Glomerular endothelial cell (primary cell): ENCODE data around the gene ARRDC3. TPM values are rescaled to one million over a fixed set of nuclear protein-coding genes. Genes with fewer than 3 reads are reported as not detected.
"Not testable (repeated sequence)": the region's sequence is repeated elsewhere in the genome, so short reads cannot be mapped to it uniquely, and the experiment has no call there.

Experiments used
- DNase-seq: peaks from one replicate; pipeline ENCODE4 v3.0.0-alpha.2; 2011; ENCODE audit warnings: low read depth, low spot score; ENCODE audit errors: extremely low read depth
- total RNA-seq: library from RNA; depleted of rRNA; stranded (reverse); fragments of >200 nt; gene quantifications from 2 replicates; pipeline ENCODE4 v1.2.3, GENCODE V29; 2015

Gene ARRDC3
- total RNA-seq, 1 donor from 2014 or later, result 40.4 TPM

- no peak for DNase-seq
Observed at GRCh38 chr5:91361055-91361701, 21.9 kb downstream of the ARRDC3 start.

DNA sequence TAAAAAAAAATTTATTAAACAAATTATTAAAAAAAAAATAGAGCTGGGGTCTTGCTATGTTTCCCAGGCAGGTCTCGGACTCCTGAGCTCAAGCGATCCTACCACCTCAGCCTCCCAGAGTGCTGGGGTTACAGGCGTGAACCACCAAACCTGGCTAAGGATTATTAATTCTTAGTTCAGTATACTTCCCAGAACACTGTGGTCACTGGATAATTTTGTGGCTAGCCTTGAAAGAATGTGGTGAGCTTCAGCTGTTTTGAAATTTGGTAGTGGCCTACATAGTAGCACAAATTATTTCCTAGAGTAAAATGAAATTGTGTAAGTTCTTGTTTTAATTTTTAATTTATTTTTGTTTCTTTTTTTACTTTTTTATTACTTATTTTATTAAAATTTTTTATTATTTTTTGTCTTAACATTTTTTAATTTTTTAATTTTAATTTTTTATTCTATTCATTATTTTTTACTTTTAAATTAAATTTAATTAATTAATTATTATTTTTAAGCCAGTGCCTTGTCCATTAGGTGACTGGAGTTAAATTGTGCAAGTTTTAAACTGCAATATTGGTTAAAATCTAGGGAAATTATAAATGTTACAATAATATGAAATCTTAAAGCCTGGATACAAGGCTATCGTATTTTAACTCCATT is 23.0 kb downstream of the ARRDC3 start:
- DNase-seq, result no peak

GRCh38 chr5:91357806-91358205 is 25.3 kb downstream of the ARRDC3 start:
- no peak for DNase-seq

GRCh38 chr5:91357012-91357634 is 26.0 kb downstream of the ARRDC3 start:
- DNase-seq, result no peak

- not testable (repeated sequence) for DNase-seq
Observed at GRCh38 chr5:91354867-91355266, 28.2 kb downstream of the ARRDC3 start.

DNA sequence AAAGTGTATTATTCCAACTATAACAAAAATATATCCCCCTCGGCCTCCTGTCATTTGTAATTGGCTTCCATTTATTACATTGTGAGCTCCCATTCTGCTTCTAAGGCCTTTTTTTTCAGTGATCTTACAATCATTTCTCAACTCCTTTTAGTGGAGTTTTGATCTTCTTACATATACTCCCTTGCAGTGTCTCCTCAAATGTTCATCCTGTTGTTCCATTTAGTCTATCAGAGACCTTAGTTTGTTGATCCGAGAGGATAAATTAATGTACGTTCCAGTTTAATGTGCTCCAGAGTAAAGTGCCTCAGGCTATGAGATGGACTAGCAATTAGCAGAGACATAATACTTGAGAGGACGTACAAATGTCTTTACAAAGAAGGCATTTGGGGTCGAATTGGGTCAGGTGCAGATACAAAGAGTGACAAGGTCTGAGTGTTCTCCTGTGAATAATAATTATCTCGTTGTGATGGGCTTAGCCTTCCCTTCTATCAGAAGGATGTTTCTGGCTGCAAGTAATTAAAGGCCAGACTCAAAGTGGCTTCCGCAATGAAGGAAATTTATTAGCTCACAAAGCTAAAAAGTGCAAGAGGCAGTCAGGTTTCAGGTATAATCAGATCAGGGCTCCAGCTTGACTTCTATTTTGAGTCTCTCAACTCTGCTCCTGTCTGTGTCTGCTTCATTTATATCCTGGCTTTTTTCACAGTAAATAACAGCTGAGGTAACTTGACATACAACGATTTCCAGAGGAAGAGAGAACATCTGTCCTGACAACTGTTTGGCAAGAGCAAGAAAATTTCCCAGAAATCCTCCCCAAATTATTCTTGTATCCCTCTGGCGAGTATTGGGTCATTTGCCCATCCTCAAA is 30.1 kb downstream of the ARRDC3 start:
- DNase-seq, result no peak

- DNase-seq, result no peak
Observed at GRCh38 chr5:91345461-91345860, 37.7 kb downstream of the ARRDC3 start.

DNA sequence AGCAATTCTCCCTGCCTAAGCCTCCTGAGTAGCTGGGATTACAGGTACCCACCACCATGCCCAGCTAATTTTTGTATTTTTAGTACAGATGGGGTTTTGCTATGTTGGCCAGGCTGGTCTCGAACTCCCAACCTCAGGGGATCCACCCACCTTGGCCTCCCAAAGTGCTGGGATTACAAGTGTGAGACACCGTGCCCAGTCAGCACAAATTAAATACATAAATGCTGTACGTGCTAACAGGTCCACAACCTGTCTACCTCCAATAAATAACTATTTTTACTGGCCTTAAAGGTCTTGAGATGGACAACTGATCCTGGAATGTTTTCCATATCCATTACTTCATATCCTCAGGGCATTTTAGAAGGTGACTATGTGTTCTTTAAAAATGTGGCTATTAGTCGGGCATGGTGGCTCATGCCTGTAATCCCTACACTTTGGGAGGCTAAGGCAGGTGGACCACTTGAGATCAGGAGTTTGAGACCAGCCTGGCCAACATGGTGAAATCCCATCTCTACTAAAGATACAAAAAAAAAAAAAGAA is 38.4 kb downstream of the ARRDC3 start:
- DNase-seq, result not testable (repeated sequence)

DNA sequence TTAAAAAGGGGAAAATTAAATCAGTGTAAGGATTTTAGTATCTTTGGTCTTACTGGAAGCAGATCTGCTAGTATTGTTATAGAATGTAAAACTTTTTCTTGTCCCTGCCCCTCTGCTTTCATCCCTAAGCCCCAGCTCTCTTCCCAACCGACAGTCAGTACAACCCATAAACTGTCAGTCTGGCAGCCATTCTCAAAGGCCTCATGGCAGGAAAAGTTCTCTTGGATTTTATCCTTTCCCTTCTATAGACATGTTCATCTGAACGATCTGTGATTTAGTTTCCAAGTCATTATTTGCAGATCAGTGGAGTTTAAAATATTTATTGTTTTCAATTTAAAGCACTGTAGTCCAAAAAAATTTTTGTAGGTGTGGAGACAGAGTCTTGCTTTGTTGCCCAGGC is 39.2 kb downstream of the ARRDC3 start:
- DNase-seq, result no peak

DNA sequence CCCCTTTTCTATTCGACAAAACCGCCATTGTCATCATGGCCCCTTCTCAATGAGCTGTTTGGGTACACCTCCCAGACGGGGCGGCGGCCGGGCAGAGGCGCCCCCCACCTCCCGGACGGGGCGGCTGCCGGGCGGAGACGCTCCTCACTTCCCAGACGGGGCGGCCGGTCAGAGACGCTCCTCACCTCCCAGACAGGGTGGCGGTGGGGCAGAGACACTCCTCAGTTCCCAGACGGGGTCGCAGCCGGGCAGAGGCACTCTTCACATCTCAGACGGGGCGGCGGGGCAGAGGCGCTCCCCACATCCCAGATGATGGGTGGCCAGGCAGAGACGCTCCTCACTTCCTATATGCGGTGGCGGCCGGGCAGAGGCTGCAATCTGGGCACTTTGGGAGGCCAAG is 40.2 kb downstream of the ARRDC3 start:
- not testable (repeated sequence) for DNase-seq

DNA sequence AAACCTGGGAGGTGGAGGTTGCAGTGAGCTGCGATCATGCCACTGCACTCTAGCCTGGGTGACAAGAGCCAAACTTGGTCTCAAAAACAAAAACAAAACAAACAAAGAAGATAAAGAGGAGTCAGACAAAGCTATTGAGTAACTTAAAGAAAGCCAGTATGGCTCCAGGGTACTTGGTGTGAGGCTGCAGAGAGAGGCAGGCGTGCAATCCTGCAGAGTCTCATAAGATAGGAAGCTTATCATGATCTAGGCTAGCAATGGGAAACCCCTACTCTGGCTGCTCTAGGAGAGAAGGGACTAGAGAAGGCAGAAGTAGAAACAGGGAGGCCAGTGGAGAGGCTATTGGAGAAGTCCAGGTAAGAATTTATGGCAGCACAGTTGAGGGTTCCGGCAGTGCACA is 42.0 kb downstream of the ARRDC3 start:
- DNase-seq, result no peak

DNA sequence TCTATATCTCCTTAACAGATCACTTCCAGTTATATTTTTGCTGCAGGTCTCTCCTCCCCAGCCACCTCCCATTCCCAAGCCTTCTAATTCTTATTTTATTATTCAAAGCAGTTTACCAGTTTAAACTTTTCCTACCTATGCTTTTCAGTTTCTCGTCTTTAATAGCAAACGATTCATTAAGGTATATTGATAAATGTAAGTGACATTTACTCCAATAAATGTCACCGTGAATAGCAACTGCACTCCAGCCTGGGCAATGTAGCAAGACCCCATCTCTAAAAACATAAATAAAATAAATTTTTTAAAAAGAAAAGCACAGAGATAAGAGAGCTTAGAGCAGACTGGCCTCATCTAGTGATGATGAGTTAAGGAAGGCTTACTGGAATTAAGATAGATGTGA is 42.6 kb downstream of the ARRDC3 start:
- no peak for DNase-seq

- no peak for DNase-seq
Observed at GRCh38 chr5:91339063-91339705, 43.9 kb downstream of the ARRDC3 start.

DNA sequence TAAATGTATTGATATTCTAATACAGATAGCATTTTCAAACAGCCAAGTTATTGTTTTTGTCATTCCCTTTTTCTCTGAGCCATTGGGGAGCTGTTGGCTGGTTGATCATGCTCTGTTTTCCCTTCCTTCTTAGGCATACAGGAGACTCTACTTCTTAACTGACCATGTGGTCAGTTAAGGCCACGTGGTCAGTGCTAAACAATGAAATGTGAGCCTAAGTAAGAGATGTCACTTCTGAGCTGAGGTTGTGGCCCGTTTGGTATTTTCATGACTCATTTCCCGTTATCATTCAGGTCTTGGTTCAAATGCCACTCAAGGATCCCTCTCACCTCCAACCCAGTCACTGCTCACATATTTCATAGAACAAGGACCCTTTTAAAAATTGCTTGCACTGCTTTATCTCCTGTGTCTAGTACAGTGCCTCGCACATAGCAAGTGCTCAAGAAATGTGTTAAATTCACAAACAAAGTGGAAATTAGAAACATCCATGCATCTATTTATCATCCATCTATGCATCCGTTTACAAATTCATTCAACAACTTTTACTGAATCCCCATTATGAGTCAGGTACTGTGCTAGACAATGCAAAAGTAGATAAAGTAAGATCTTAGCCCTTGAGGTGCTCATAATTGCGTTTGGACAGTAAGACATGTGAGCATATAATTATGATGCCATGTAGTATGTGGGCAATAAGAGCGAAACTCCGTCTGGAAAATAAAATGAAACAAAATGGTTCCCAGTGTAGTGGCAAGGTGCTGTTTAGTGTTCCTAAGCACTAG is 50.7 kb downstream of the ARRDC3 start:
- no peak for DNase-seq

DNA sequence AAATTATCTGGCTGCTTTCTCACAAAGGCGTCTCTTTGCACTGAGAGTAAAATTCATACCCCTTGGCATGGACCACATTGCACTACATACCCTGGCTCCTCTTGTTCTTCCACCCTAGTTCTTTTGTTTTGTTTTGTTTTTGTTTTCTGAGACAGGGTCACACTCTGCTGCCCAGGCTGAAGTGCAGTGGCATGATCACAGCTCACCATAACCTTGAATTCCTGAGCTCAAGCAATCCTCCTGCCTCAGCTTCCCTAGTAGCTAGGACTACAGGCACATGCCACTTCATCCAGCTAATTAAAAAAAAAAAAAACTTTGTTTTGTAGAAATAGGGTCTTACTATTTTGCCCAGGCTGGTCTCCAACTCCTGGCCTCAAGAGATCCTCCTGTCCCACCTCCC is 51.4 kb downstream of the ARRDC3 start:
- DNase-seq, result no peak

DNA sequence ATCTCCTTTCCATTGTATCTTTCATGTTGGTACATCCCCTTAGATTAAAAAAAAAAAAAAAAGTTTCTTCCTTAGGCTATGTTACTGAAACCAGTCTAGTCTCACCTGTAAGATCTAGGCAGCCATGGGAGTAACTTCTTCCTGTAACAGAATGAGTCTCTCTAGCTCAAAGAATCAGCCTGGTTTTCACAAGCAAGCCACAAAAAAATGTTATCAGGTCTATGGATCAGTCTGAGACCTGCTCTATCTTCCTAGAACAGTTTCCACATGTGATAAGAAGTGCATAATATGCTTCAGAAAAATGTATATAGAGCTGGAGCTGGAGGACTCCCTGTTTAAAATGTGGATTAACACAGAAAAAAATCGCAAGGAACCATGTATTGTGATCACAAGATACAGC is 53.8 kb downstream of the ARRDC3 start:
- DNase-seq, result no peak

GRCh38 chr5:91328743-91329142 is 54.4 kb downstream of the ARRDC3 start:
- no peak for DNase-seq

DNA sequence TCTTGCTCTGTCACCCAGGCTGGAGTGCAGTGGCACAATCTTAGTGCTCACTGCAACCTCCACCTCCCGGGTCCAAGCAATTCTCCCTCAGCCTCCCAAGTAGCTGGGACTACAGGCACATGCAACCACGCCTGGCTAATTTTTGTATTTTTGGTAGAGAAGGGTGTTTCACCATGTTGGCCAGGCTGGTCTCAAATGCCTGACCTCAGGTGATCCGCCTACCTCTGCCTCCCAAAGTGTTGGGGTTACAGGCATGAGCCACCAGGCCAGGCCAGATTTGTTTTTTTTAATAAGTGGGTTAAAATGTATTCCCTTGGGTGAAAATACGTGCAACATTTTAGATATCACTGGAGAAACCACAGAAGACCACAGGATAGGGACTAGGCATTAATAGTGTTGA is 60.1 kb downstream of the ARRDC3 start:
- not testable (repeated sequence) for DNase-seq

GRCh38 chr5:91319667-91320066 is 63.5 kb downstream of the ARRDC3 start:
- no peak for DNase-seq

DNA sequence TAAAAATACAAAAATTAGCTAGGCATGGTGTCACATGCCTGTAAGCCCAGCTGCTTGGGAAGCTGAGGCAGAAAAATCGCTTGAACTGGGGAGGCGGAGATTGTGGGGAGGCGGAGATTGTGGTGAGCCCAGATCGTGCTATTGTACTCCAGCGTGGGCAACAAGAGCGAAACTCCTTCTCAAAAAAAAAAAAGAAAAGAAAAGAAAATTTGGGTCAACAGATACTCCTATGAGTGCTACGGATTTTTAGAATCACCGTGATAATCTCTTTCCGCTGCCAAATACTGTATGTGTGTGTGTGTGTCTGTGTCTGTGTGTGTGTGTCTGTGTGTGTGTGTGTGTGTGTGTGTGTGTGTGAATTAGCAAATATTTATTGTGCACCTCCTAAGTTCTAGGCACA is 64.4 kb downstream of the ARRDC3 start:
- DNase-seq, result no peak
